Trophoblast cell (in vitro differentiated cells and primary cell): ENCODE results near the gene CYSTM1.

ENCODE experiments used
- DNase-seq, 2 donors: peaks; one replicate each; pipeline ENCODE4 v3.0.0-alpha.2; 2016
- H2AFZ ChIP-seq: 2 replicates; pipeline ENCODE4 v1.6.1; 2013; ENCODE audit warnings: low read length, moderate library complexity, mild to moderate bottlenecking; ENCODE audit not compliant: insufficient read depth, poor library complexity
- H2AK5ac ChIP-seq: 2 replicates; pipeline ENCODE4 v1.6.1; 2013; ENCODE audit warnings: mild to moderate bottlenecking, low read length
- H2BK120ac ChIP-seq: 2 replicates; pipeline ENCODE4 v1.6.1; 2013; ENCODE audit warnings: low read length, mild to moderate bottlenecking, moderate library complexity; ENCODE audit not compliant: insufficient read depth, poor library complexity
- H2BK12ac ChIP-seq: 2 replicates; pipeline ENCODE4 v1.6.1; 2013; ENCODE audit warnings: mild to moderate bottlenecking, low read length, moderate library complexity
- H2BK5ac ChIP-seq: 2 replicates; pipeline ENCODE4 v1.6.1; 2013; ENCODE audit warnings: low read length, low read depth, moderate library complexity, mild to moderate bottlenecking; ENCODE audit not compliant: poor library complexity
- H3K14ac ChIP-seq: 2 replicates; pipeline ENCODE4 v1.6.1; 2013; ENCODE audit warnings: mild to moderate bottlenecking, low read length
- H3K18ac ChIP-seq: 2 replicates; pipeline ENCODE4 v1.6.1; 2013; ENCODE audit warnings: mild to moderate bottlenecking, low read length
- H3K23ac ChIP-seq: 2 replicates; pipeline ENCODE4 v1.6.1; 2013; ENCODE audit warnings: low read length
- H3K27ac ChIP-seq: 2 replicates; pipeline ENCODE4 v1.5.1; 2013; ENCODE audit warnings: low read depth, mild to moderate bottlenecking, inconsistent platforms, low read length, moderate library complexity
- H3K27me3 ChIP-seq: 2 replicates; pipeline ENCODE4 v1.6.1; 2013; ENCODE audit warnings: inconsistent platforms, mild to moderate bottlenecking, low read length, moderate library complexity; ENCODE audit not compliant: insufficient read depth
- H3K36me3 ChIP-seq, 2 experiments: 1 replicate in 1 of 2; 2 replicates in 1 of 2; pipeline ENCODE4 v1.6.1; 2013; ENCODE audit warnings: low read length in 2 of 2, mild to moderate bottlenecking in 2 of 2, moderate library complexity in 1 of 2; ENCODE audit not compliant: insufficient read depth in 2 of 2, control insufficient read depth in 1 of 2
- H3K4ac ChIP-seq: 2 replicates; pipeline ENCODE4 v1.6.1; 2013; ENCODE audit warnings: low read depth, mild to moderate bottlenecking, low read length, moderate library complexity
- H3K4me1 ChIP-seq, 2 experiments: 1 replicate in 1 of 2; 2 replicates in 1 of 2; pipeline ENCODE4 v1.6.1; 2013; ENCODE audit warnings: low read length in 2 of 2, mild to moderate bottlenecking in 2 of 2, moderate library complexity in 1 of 2; ENCODE audit not compliant: insufficient read depth in 2 of 2, control insufficient read depth in 1 of 2
- H3K4me2 ChIP-seq: 2 replicates; pipeline ENCODE4 v1.6.1; 2013; ENCODE audit warnings: inconsistent platforms, mild to moderate bottlenecking, low read length, moderate library complexity
- H3K4me3 ChIP-seq: 2 replicates; pipeline ENCODE4 v1.5.1; 2013; ENCODE audit warnings: mild to moderate bottlenecking, low read depth, low read length, inconsistent platforms
- H3K79me1 ChIP-seq: one replicate; pipeline ENCODE4 v1.6.1; 2013; ENCODE audit warnings: low read length
- H3K79me2 ChIP-seq: 2 replicates; pipeline ENCODE4 v1.6.1; 2013; ENCODE audit warnings: low read length, mild to moderate bottlenecking; ENCODE audit not compliant: control insufficient read depth, insufficient read depth, poor library complexity
- H3K9ac ChIP-seq: 2 replicates; pipeline ENCODE4 v1.6.1; 2013; ENCODE audit warnings: mild to moderate bottlenecking, low read length
- H3K9me3 ChIP-seq: 2 replicates; pipeline ENCODE4 v1.6.1; 2013; ENCODE audit warnings: low read depth, mild to moderate bottlenecking, control low read depth, inconsistent platforms, low read length; ENCODE audit not compliant: insufficient read depth
- H4K12ac ChIP-seq: 2 replicates; pipeline ENCODE4 v1.6.1; 2013; ENCODE audit warnings: low read depth, mild to moderate bottlenecking, low read length, moderate library complexity
- H4K8ac ChIP-seq: 2 replicates; pipeline ENCODE4 v1.6.1; 2013; ENCODE audit warnings: low read depth, mild to moderate bottlenecking, low read length, moderate library complexity
- H4K91ac ChIP-seq: one replicate; pipeline ENCODE4 v1.6.1; 2013; ENCODE audit warnings: low read depth, mild to moderate bottlenecking, low read length, moderate library complexity
- WGBS: extraction: QIAGEN DNeasy Blood & Tissue Kit; methylation state at CpG from one replicate; pipeline ENCODE4 v1.1.7; 2013; ENCODE audit warnings: missing lambda C conversion rate; ENCODE audit not compliant: insufficient read length, insufficient coverage; ENCODE audit errors: extremely low coverage; 5-methylcytosine and 5-hydroxymethylcytosine counted together

Gene CYSTM1

DNA sequence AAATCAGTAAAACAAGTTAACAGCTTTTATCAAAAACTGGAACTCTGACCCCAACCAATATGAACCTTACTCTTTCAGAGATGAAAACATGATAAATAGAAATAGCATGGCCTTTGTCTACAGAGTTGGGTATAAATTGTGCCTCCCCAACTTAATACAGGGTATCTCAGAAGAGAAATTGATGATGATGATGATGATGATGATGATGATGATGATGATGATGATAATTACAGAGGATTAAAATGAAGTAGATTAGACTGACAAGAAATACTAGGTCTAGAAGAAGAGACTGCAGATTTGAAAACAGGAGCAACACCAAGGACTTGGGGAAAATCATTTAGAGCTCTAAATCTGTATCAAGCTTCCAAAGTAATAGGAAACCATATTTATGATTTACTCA is 100.8 kb downstream of the CYSTM1 start:
- Histone ChIP-seq H3K14ac (no peak overlapping the region), H3K79me2 (no peaks in the 10 kb centered on the region), H3K27me3 (no peaks in the 10 kb centered on the region), H4K8ac (no peak overlapping the region), H2BK5ac (no peak overlapping the region), H3K4me1 (no peaks in the 10 kb centered on the region), H3K4me3 (no peak overlapping the region), H4K91ac (no peak overlapping the region), H3K23ac (no peak overlapping the region), H3K36me3 (peaks cover 6 to 9% of the 10 kb centered on the region in 2 experiments), H3K9me3 (no peaks in the 10 kb centered on the region), H2AFZ (no peak overlapping the region), H3K4me2 (no peak overlapping the region), H3K18ac (no peak overlapping the region), H3K27ac (no peak overlapping the region), H2BK120ac (no peak overlapping the region), H3K9ac (no peak overlapping the region), H2BK12ac (no peak overlapping the region), H4K12ac (no peak overlapping the region), H3K79me1 (no peaks in the 10 kb centered on the region), H3K4ac (no peak overlapping the region), H2AK5ac (no peak overlapping the region)
- no peak for DNase-seq

DNA sequence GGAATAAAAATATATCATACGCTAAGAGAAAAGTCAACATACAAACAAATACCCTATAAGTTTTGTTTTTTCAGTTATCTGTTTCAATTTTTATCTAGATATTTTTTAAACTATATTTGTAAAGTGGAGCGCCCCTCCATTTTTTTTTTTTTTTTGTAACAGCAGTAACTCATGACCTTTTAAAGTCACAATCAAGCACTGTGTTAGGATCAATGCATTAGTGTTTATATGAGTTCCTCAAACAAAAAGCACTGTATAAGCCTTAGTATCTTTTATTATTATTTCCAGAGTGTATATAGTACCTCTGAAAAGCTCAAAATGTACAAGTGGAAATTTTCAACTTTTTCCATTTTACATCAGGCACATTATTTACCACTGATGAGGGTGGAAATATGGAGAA is 107.3 kb downstream of the CYSTM1 start:
- H3K27me3 ChIP-seq, result no peaks in the 10 kb centered on the region
- no peak overlapping the region for H3K18ac ChIP-seq
- H3K36me3 ChIP-seq, result peaks cover 6 to 9% of the 10 kb centered on the region in 2 experiments
- H3K4me3 ChIP-seq, result no peak overlapping the region
- no peak overlapping the region for H2BK120ac ChIP-seq
- H4K8ac ChIP-seq, result no peak overlapping the region
- H3K79me2 ChIP-seq, result no peaks in the 10 kb centered on the region
- H3K14ac ChIP-seq, result no peak overlapping the region
- H3K27ac ChIP-seq, result no peak overlapping the region
- H3K23ac ChIP-seq, result no peak overlapping the region
- DNase-seq, result no peak
- no peaks in the 10 kb centered on the region for H3K9me3 ChIP-seq
- H2AK5ac ChIP-seq, result no peak overlapping the region
- H3K4ac ChIP-seq, result no peak overlapping the region
- H2BK12ac ChIP-seq, result no peak overlapping the region
- no peak overlapping the region for H4K12ac ChIP-seq
- H3K79me1 ChIP-seq, result no peaks in the 10 kb centered on the region
- H3K4me2 ChIP-seq, result no peak overlapping the region
- H3K9ac ChIP-seq, result no peak overlapping the region
- no peak overlapping the region for H2AFZ ChIP-seq
- H2BK5ac ChIP-seq, result no peak overlapping the region
- no CpG with 5 or more reads among the region's 2 CpGs for WGBS
- H3K4me1 ChIP-seq, result no peaks in the 10 kb centered on the region
- no peak overlapping the region for H4K91ac ChIP-seq

DNA sequence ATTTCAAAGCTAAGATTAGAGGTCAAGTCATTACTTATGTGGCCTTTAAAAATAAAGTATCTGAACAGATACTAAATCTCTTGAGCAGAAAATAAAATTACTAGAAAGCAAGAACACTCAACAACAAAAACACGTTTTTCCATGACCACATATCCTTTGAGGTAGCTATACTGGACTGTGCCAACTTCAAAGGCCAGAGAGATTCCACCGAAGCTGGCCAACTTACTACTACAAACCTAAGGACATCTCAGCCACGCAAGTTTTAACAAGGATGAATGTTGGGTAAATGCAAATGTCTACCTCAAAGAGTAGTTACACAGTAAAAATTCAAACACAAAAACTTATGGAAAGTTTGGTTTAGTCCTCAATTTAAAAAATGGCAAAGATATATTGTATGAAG is 109.0 kb downstream of the CYSTM1 start:
- no peak overlapping the region for H3K27ac ChIP-seq
- no peak overlapping the region for H2BK5ac ChIP-seq

GRCh38 chr5:140286424-140286823 is 111.4 kb downstream of the CYSTM1 start:
- Histone ChIP-seq H3K27me3 (no peaks in the 10 kb centered on the region), H3K27ac (no peak overlapping the region), H2BK12ac (no peak overlapping the region), H4K8ac (no peak overlapping the region), H3K14ac (no peak overlapping the region), H3K9me3 (no peaks in the 10 kb centered on the region), H4K12ac (peak overlapping the region; percentile 9), H3K79me2 (no peaks in the 10 kb centered on the region), H3K4me1 (no peaks in the 10 kb centered on the region), H3K79me1 (no peaks in the 10 kb centered on the region), H2AFZ (no peak overlapping the region), H3K18ac (no peak overlapping the region), H2AK5ac (no peak overlapping the region), H3K4ac (peak overlapping the region; percentile 55), H2BK5ac (no peak overlapping the region), H2BK120ac (no peak overlapping the region), H3K4me2 (no peak overlapping the region), H3K9ac (no peak overlapping the region), H3K4me3 (no peak overlapping the region), H4K91ac (no peak overlapping the region), H3K23ac (no peak overlapping the region), H3K36me3 (no peaks in the 10 kb centered on the region)
- WGBS, result no CpG with 5 or more reads among the region's 5 CpGs
- no peak for DNase-seq

More for the DNA sequence above, 109.0 kb downstream of the CYSTM1 start:
- Histone ChIP-seq H3K9ac (no peak overlapping the region), H3K4me2 (no peak overlapping the region), H4K8ac (no peak overlapping the region), H2BK120ac (no peak overlapping the region), H3K27me3 (no peaks in the 10 kb centered on the region), H3K4ac (no peak overlapping the region), H3K4me3 (no peak overlapping the region), H3K79me2 (no peaks in the 10 kb centered on the region), H2AFZ (no peak overlapping the region), H2AK5ac (no peak overlapping the region), H3K36me3 (peaks cover 4% of the 10 kb centered on the region in 2 experiments), H3K79me1 (no peaks in the 10 kb centered on the region), H3K14ac (no peak overlapping the region), H4K12ac (no peak overlapping the region), H3K4me1 (no peaks in the 10 kb centered on the region), H4K91ac (no peak overlapping the region), H3K23ac (no peak overlapping the region), H3K9me3 (no peaks in the 10 kb centered on the region), H2BK12ac (no peak overlapping the region), H3K18ac (no peak overlapping the region)
- WGBS, result no CpG with 5 or more reads among the region's 3 CpGs
- DNase-seq, result no peak
